Adrenal gland (tissue), 12 donors: ENCODE results near the gene CDH5. TPM values are rescaled to one million over a fixed set of nuclear protein-coding genes. Genes with fewer than 3 reads are reported as not detected.

ENCODE experiments used
- DNase-seq, 7 donors: peaks; one replicate each; pipeline ENCODE4 v3.0.0-alpha.2; 2019 to 2020
- H3K27ac ChIP-seq, 5 donors: fragments of 200-600 bp; sonication (generic) in 4 of 5; 1 replicate in 3 of 5; 2 replicates in 2 of 5; pipeline versions ENCODE4 v1.5.1 to v1.8.0; 2016 to 2020; ENCODE audit warnings: mild to moderate bottlenecking in 1 of 5
- H3K27me3 ChIP-seq: fragments of 200-600 bp; 2 replicates; pipeline ENCODE4 v1.8.0; 2021
- H3K36me3 ChIP-seq, 2 donors: fragments of 200-600 bp; replicated peaks in 1 of 2; 1 replicate in 1 of 2; 2 replicates in 1 of 2; pipeline versions ENCODE4 v1.5.1 to v1.8.0; 2018 to 2022
- H3K4me1 ChIP-seq, 2 donors: fragments of 200-600 bp; replicated peaks in 1 of 2; 1 replicate in 1 of 2; 2 replicates in 1 of 2; pipeline versions ENCODE4 v1.5.1 to v1.8.0; 2018 to 2021
- H3K4me3 ChIP-seq, 4 donors: fragments of 200-600 bp; sonication (generic) in 3 of 4; one replicate each; pipeline ENCODE4 v1.5.1; 2016 to 2018
- H3K9me3 ChIP-seq, 3 donors: fragments of 200-600 bp; sonication (generic) in 1 of 3; replicated peaks in 1 of 3; 1 replicate in 2 of 3; 2 replicates in 1 of 3; pipeline versions ENCODE4 v1.5.1 to v1.8.0; 2016 to 2021
- CTCF ChIP-seq, 6 experiments: fragments of 450-650 bp in 4 of 6; fragments of 200-600 bp in 2 of 6; sonication (generic) in 1 of 6; IDR thresholded peaks; 1 replicate in 5 of 6; 2 replicates in 1 of 6; pipeline versions ENCODE4 v1.5.1 to v1.8.0; 2016 to 2021; ENCODE audit warnings: antibody characterized with exemption in 6 of 6, mild to moderate bottlenecking in 2 of 6, moderate library complexity in 1 of 6
- POLR2A ChIP-seq, 2 donors: fragments of 450-650 bp; IDR thresholded peaks; one replicate each; pipeline ENCODE4 v1.6.1; 2017; ENCODE audit warnings: antibody characterized with exemption in 2 of 2, mild to moderate bottlenecking in 2 of 2, moderate library complexity in 1 of 2
- WGBS, 4 donors: extraction: QIAGEN DNeasy Blood & Tissue Kit in 2 of 4; methylation state at CpG; one replicate each; pipeline versions ENCODE4 v1.1.5 to v1.1.7; 2013 to 2017; 5-methylcytosine and 5-hydroxymethylcytosine counted together
- intact Hi-C, 2 donors: fragments of 100-400 bp; cut with DNase I; formaldehyde crosslinking; loops; one replicate each; pipeline versions ENCODE4 v1.14.1 to v1.15.0; 2022 to 2023
- polyA plus RNA-seq, 3 donors: library from polyadenylated mRNA; stranded (reverse); fragments of 200-250 nt in 2 of 3; fragments of 350-450 nt in 1 of 3; fragmentation: Illumina TruSeq in 1 of 3; extraction: RNeasy Lipid Tissue Mini Kit (QIAGEN cat#74804) in 1 of 3; gene quantifications; one replicate each; pipeline ENCODE4 v1.2.3, GENCODE V29; 2013 to 2014
- total RNA-seq, 9 donors: library from RNA; depleted of rRNA in 4 of 9; stranded (reverse); fragments of >200 nt in 4 of 9; fragments of 120-200 nt in 1 of 9; fragmentation: NEBNext Ultra II Directional in 1 of 9; extraction: Animal tissue kit (Norgen Biotek cat#: 25700) in 1 of 9; gene quantifications; one replicate each; pipeline versions ENCODE4 v1.1.0 to v1.2.4, GENCODE V29; 2013 to 2023
- donor health status: healthy with polysubstance abuse.
- donor health status: Bipolar disorder and iron deficiency.
- donor health status: DM: yes; HTN: yes; CAD: no.
- donor health status: DM: no; HTN: no; CAD: no.
- donor health status: DM: no; HTN: no; CAD: no.
- donor health status: DM: yes; HTN: yes; CAD: no.

CDH5 gene
- total and polyA plus RNA-seq, 12 donors: 13.8 to 50.9 (median 28.4) TPM

- Histone ChIP-seq H3K9me3 (no peaks in the 10 kb centered on the region), H3K27ac (no peak overlapping the region), H3K4me1 (no peaks in the 10 kb centered on the region), H3K4me3 (no peak overlapping the region), H3K36me3 (no peaks in the 10 kb centered on the region), H3K27me3 (no peaks in the 10 kb centered on the region)
- no peak for TF ChIP-seq POLR2A (IDR thresholded peaks at IDR 0.05)
- TF ChIP-seq CTCF (IDR thresholded peaks at IDR 0.05): no peak
- DNase-seq: peak in 1 of 7 donors; percentile 35
- 83 to 90% (median 86%) methylated on average over 14 of the region's 14 CpGs for WGBS, 4 donors
- intact Hi-C loops: no loop called here
These were observed 24.0 kb downstream of the CDH5 start for GRCh38 chr16:66390346-66391108.

GRCh38 chr16:66391726-66392670 lies 25.5 kb downstream of the CDH5 start:
- H3K9me3 ChIP-seq: no peaks in the 10 kb centered on the region
- H3K27ac ChIP-seq: no peak overlapping the region
- no peaks in the 10 kb centered on the region for H3K27me3 ChIP-seq
- no peak for TF ChIP-seq CTCF (IDR thresholded peaks at IDR 0.05)
- TF ChIP-seq POLR2A (IDR thresholded peaks at IDR 0.05): no peak
- peak in 1 of 7 donors; percentile 36 for DNase-seq
- intact Hi-C loops: no loop called here
- H3K36me3 ChIP-seq: no peaks in the 10 kb centered on the region
- H3K4me1 ChIP-seq: no peaks in the 10 kb centered on the region
- 87 to 90% (median 89%) methylated on average over 13 to 18 of the region's 18 CpGs for WGBS, 4 donors
- H3K4me3 ChIP-seq: no peak overlapping the region

GRCh38 chr16:66395806-66396555 lies 29.5 kb downstream of the CDH5 start:
- 80 to 91% (median 86%) methylated on average over 6 to 7 of the region's 7 CpGs for WGBS, 4 donors
- Histone ChIP-seq H3K4me1 (no peaks in the 10 kb centered on the region), H3K4me3 (no peak overlapping the region), H3K36me3 (no peaks in the 10 kb centered on the region), H3K27ac (no peak overlapping the region), H3K9me3 (no peaks in the 10 kb centered on the region), H3K27me3 (no peaks in the 10 kb centered on the region)
- TF ChIP-seq POLR2A (IDR thresholded peaks at IDR 0.05): no peak
- no peak for TF ChIP-seq CTCF (IDR thresholded peaks at IDR 0.05)
- DNase-seq: peak in 1 of 7 donors; percentile 27
- intact Hi-C loops: no loop called here
